CD4-positive, alpha-beta T cell treated with Interleukin-12 subunit alpha and Interleukin-12 subunit beta, for 1 hour (primary cell): ENCODE data around the gene GUCY1A1.

Experiments used
- DNase-seq: peaks from one replicate; pipeline ENCODE4 v3.0.0-alpha.2; 2020

Gene GUCY1A1

DNA sequence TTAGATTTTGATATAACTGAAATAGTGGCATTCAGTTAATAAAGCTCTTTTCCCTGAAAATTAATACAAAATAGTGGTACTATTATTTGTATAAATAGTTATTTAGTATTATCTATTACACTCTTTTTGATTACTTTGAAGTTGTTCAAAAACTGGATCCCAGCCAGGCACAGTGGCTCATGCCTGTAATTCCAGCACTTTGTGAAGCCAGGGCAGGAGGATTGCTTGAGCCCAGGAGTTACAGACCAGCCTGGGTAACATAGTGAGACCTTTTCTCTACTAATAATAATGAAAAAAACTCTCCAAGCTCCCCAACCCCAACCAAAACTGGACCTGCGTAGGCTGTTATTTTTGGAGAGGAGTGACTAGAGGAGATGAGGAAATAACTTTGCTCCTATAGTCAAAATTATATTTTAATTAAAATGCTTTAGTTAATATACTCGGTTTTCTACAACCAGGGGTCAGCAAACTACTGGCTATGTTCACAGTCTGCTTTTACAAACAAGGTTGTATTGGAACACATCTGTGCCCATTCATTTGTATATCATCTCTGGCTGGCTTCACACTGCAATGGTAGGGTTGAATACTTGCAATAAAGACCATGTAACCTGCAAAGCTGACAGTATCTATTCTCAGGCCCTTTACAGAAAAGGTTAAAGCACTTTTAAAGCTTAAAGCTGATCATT lies 27.6 kb downstream of the GUCY1A1 start:
- no peak for DNase-seq

DNA sequence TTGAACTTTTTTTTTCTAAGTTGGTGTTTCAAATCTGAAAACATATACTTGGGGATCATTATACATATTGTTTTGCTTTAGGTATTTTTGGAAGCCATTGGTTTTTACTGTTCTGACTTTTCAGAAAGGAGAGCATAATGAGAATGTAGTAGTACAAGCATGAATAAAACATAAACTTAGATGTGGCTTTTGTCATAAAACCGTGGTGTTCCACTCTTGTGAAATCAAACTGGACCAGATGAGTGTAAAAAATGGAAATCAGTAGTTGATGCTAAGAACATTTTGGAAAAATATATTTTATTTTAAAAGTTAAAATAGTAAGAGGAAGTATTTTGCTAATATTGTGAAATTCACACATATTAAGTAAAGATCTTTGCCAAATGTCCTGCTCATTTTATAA lies 29.6 kb downstream of the GUCY1A1 start:
- no peak for DNase-seq

DNA sequence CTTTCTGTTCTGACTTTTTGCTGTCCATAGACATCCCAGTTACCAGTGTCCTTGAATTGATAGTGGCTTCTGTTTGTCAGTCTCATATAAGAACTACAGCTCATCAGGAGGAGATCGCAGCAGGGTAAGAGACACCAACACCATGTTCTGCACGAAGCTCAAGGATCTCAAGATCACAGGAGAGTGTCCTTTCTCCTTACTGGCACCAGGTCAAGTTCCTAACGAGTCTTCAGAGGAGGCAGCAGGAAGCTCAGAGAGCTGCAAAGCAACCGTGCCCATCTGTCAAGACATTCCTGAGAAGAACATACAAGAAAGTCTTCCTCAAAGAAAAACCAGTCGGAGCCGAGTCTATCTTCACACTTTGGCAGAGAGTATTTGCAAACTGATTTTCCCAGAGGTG lies 30.1 kb downstream of the GUCY1A1 start:
- DNase-seq, result no peak

DNA sequence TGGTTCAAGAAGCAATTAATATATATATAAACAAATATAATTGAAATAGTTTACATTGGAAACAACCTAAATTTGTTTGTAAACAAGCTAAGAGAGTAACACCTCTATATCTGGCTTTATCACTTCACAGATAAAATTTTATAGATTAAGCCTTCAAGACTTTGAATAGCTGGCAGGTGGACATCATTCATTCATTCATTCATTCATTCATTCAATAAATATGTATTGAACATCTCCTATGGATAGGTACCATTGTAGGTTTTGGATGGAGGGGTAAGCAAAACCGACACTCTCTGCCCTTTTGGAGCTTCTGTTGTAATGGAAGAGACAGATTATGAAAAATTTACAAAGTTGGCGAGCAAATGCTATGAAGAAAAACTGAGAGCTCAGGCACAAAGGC lies 35.2 kb downstream of the GUCY1A1 start:
- no peak for DNase-seq

DNA sequence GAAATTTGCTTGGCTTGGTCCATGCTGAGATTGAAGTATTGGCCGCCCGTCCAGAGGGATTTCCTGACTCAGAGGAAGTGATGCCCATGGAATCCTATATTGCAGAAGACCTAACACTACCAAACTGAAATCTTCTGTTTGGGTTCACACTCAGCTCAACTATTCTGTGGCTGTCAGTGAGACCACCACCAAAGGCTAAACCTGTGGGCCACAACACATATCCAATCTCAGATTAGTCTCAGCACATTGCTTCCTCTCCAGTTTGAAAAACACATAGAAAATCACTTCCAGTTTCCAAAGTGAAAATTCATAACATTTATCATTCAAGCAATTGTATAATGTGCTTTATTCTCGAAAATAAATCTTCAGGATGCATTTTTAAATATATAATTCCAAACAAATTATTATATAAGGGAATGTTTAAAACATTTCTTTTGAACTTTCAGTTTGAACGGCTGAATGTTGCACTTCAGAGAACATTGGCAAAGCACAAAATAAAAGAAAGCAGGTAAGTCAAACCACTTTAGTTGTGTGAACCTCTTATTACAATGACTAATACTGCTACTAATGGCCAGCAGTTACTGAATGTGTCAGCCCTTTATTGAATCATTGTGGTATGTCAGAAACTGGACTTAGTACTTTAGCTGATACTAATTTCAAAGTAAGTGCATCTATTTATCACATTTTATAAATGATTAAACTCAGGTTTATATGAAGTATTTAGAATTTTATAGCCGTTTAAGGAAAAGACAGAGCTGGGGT lies 37.0 kb downstream of the GUCY1A1 start:
- no peak for DNase-seq

DNA sequence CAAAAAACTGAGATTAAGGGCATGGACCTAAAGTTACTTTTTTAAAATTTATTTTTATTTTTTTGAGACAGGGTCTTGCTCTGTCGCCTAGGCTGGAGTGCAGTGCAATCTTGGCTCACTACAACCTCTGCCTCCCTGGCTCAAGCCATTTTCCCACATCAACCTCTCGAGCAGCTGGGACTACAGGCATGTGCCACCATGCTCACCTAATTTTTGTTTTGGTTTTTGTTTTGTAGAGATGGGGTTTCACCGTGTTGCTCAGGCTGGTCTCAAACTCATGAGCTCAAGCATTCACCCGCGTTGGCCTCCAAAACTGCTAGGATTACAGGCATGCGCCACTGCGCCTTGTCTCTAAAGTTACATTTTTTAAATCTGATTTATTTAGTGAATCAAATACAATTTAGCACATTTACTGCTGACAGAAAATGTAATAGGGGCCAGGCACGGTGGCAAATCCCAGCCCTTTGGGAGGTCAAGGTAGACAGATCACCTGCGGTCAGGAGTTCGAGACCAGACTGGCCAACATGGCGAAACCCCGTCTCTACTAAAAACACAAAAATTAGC lies 38.3 kb downstream of the GUCY1A1 start:
- no peak for DNase-seq

DNA sequence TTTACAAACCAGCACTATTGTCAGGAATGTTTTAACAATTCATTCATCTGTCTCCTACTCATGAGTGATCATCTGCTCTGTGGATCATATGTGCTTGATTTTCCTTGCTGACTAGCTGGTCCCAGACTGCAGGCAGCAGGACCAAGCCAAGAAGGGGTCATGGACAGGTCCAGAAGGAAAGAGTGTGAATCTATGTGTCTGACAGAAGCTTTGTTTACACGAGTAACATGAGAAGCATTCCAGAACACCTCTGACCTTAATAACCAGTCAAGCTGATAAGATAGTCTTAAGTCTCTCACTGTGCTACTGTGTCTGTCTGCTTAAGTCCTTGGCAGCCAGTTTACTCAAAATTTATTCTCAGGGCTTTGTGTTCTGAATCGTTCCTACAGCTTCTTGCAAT lies 39.0 kb downstream of the GUCY1A1 start:
- DNase-seq, result no peak

DNA sequence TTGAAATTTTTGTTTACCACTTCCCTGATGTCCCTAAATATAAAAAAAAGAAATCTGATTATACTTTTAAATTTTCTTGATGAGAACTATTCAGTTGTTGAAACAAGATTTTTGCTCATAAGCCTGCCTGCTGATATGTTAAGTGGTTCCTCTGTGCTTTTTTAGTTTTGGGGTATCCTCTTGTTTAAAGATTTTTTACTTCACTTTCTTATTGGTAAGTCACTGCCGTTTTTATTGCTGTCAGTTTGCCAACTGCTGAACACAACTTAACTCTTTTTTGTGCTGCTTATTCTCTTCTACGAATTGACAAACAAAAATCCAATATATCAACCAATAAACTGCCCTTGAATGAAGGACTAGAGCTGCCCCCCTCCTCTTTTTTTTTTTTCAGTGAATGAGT lies 39.5 kb downstream of the GUCY1A1 start:
- DNase-seq, result no peak

DNA sequence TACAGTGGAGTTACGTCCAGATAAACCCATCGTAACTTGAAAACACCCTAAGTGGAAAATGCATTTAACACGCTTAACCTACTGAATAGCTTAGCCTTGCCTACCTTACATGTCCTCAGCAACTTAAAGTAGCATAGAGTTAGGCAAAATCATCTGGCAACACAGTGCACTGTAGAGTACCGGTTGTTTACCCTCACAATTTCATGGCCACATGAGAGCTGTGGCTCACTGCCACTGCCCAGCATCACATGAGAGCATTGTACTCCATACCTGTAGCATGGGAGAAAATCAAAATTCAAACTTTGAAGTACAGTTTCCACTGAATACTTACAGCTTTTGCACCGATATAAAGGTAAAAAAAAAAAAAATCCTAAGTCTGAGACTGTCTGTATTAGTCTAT lies 40.6 kb downstream of the GUCY1A1 start:
- DNase-seq, result no peak

DNA sequence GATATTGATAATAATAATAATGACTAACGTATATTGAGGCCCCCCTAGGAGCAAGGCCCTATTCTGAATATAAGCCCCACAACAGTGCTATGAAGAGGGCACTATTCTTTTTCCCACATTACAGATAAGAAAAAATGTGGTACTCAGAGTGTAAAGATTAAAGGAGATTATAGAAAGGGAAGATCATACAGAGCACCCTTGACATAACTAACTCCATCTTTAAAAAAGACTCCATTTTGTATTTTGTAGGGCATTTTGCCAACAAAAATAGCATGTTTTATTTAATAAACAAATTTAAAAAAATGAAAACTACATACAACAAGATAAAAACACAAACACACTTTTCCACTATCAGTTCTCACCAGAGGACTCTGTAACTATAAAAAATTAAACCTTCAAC lies 42.1 kb downstream of the GUCY1A1 start:
- DNase-seq, result no peak

DNA sequence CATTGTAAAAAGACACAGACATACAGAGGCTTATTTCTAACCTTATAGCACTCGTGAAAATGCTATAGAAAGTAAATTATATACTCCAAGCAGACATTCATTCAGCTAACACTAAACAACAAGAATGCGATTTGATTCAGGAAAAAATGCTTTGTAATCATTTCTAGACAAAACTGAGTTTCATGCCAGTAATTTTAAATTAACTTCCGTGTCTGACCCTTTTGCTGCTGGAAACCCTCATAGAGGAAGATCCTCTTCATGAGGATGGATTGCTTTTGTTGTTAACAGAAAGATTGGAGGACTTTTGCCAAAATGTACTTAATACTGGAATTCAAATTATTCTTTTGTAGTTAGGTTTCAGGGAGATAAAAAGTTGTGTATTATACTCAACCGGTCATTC lies 43.3 kb downstream of the GUCY1A1 start:
- DNase-seq, result no peak

DNA sequence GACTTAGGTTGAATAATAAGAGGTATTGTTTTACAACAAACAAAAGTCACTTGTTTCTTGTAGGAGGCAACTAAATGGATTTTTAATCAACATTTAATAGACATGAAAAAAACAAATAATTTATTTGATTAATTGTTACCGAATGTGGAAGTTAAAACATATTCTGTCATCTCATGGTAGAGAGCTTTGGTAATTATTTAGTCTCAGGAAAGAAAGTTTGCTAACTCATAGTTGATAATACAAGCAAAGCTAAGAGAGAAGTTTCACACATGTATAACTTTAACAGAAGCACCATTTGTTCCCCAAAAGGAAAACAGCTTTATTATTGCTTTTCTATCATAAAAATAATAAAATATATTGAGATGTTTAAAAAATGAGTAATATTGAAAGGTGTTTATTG lies 44.9 kb downstream of the GUCY1A1 start:
- no peak for DNase-seq

DNA sequence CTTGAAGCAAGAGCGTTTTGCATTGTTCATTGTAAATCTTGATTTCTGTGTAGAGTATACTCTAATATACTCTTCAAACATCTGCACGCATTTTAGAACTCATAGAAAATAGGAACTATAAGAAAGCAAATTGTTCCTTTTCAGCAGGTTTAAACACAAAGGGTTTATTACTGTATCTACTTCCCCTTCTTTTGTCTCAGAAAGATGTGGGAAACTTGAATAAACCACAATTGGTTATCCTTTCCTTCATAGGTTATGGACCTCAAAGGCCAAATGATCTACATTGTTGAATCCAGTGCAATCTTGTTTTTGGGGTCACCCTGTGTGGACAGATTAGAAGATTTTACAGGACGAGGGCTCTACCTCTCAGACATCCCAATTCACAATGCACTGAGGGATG lies 46.2 kb downstream of the GUCY1A1 start:
- no peak for DNase-seq

DNA sequence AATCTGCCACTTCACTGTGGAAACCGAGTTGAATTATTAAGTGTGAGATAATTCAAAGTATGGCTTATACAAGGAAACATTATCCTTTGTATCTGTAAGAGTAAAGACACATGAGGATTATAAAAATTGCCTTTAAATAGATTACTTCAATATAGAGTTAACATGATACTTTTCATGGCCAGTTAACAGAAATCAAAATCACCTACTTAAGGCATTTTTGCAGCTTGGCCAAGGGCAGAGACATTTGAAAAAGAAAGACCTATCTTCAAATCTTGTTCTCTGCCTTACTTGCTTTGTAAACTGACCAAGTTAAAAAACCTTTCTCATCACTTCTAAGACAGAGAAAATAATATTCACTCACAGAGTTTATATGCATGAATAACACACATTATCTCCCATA lies 47.3 kb downstream of the GUCY1A1 start:
- no peak for DNase-seq

DNA sequence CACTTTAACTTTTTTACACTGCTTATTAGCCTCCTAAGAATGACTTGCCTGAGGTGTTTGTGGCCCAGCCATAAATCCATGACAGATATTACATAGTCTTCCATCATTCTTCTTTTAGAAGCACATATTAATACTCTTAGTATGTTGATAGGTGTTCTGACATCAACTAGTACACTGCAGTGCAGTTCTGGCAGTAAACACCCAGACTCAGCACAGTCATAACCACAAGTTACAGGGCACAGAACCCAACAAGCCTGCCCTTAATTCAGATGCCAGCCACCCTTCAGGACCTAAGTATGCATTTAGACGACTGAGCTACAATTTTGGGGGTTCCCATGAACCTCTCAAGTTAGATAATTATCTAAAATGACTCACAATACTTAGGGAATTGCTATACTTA lies 55.7 kb downstream of the GUCY1A1 start:
- DNase-seq, result no peak

DNA sequence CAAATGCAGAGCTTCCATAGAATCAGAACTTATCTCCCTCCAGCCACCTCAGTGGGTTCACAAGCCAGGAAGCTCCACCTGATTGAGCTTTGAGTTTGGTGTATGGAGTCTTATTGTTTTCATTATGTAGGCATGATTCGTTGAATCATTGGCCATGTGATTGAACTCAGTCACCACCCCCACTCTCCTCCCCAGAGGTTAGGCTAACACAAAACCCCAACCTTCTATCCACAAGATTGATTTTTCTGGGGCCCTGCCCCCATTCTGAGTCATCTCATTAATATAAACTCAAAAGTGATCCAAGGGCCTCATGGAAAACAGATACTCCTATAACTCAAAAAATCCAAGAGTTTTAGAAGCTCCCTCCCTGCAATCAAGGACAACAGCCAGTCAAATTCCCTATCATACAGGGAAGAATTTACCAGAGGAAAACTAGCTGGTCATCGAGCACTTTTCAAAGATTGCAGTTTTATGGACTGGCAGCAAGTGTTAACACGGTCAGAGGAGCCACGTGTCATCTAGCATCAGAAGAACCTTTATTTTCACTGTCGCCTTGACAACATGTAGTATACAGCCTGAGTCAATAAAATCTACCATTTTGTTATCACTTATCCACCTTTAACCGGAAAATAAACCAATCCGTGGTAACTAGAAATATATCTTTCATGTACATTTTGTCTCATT lies 56.3 kb downstream of the GUCY1A1 start:
- DNase-seq, result no peak

DNA sequence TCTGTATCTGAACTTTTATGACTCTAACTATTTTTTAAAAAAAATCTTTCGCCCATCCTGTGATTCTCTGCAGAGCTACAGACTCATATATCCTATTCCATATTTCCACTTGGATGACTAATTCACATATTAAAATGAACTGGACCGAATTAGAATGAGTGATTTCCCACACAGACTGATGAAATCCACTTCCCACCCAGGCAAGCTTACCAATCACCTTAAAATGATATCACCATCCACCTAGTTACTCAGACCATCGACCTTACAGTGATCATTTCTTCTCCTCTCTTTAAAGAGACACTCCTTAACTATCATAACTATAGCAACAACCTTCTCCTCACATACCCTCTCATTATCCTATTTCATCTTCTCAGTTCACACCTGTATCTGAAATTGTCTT lies 58.1 kb downstream of the GUCY1A1 start:
- DNase-seq, result no peak

DNA sequence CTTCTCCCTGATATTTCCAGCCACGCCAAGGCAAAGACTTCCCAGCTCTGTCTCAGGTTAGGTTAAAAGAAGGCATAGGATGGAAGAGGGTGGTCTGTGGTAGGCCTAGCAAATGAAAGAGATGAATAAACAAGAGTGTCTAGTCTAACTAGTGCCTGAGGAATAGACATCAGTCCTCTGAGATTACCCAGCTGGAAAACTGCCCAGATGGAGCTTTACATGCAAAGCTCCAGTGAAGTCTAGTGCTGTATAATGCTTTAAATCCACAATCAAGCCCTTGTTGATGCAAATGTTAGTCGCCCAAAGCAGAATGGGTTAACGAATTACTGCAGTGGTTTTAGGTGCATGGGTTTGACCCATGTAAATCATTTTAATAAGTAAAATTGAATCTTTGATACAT lies 67.4 kb downstream of the GUCY1A1 start:
- no peak for DNase-seq

DNA sequence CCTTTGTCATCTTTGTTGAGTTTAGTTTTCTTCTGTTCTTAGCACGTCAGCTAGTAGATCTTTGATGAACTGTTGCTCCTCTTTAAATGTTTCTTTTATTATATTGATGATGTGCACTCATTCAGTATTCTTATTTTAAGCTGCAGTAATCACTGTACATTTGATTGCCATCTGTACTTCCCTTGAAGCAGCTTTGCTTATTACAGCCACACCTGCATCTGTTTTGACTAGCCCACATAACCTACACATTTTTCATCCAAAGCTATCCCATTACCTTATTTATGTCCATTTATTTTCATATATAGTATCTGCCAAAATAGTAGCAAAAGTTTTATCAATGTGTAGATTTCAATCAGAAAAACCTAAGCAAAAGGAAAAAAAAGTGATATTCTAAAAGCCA lies 68.3 kb downstream of the GUCY1A1 start:
- DNase-seq, result no peak

DNA sequence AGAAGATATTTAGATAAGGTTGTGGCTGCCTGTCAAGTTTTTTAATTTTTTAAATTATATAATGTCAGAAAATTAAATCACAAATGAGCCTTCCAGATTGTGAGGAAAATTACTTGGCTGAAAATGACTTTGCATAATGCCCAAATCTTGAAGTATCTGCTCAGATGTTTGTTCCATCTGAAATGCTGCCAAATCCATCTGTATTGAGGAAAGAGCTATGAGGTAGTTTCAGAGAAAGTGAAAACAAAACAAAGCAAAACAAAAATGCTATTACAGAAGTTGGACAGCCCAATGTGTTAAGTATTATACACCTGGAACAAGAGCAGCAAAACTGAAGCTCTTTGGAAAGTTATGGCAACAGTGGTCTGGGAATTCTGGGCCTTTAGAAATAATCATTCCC lies 68.8 kb downstream of the GUCY1A1 start:
- DNase-seq, result no peak

DNA sequence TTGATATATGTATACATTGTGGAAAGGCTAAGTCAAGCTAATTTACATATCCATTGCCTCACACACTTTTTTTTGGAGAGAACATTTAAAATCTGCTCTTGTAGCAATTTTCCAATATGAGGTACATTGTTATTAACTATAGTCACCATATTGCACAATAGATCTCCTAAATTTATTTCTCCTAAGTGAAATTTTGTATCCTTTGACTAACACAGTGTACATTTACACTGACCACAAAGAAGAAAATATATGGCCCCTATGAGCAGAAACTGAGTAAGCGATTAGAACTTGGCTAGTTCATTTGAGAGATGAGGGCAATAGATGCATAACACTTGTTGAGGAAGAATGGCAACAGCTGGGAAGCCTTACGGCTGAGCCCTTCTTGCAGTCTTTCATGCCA lies 71.9 kb downstream of the GUCY1A1 start:
- no peak for DNase-seq

DNA sequence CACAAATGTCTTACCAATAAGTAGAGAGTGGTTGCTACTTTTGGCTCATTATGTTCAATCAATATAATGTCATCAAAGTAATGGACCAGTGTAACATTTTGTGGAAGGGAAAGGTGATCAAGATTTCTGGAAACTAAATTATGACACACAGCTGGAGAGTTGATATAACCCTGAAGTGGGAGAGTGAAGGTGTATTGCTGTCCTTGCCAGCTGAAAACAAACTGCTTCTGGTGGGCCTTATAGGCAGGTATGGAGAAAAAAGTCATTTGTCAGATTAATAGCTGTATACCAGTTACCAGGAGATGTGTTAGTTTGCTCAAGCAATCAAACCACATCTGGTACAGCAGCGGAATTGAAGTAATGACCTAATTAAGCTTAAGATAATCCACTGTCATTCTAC lies 74.9 kb downstream of the GUCY1A1 start:
- DNase-seq, result no peak

DNA sequence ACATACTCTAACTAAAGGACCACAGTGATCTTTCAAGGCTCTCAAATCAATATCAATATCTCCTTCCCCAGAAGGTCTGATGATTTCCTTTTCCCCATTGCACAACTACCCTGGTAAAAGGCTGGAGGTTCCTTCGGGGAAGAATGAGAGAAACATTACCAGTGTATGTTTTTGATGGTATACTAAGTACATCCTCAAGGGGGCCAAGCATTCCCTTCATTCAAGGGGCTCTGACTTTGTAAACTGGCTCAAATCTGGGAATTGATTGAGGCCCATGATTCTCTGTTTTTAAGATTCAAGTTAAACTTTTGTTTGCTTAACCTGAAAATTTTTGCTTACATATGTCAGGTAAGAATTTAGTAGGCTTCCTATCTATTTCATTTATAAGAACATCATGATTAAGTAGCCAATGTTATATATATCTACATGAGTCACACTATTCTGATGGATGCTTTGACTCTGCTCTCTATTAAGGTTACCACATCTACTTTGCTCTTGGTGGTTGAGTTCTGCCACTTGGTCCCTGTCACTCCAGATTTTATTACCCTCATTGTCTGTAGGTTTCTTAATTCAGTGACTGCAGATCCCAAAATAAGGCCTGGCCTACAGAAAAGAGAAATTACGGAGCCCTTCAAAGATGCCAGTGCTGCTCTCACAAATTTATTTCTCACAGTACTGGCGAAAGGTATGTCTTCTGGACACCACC lies 75.8 kb downstream of the GUCY1A1 start:
- DNase-seq, result no peak
